ENCODE results near the gene MDM2. TPM values are rescaled to one million over a fixed set of nuclear protein-coding genes. Genes with fewer than 3 reads are reported as not detected.

The MDM2 gene
- total RNA-seq, 1 experiment from 2014 or later = 207 TPM

DNA sequence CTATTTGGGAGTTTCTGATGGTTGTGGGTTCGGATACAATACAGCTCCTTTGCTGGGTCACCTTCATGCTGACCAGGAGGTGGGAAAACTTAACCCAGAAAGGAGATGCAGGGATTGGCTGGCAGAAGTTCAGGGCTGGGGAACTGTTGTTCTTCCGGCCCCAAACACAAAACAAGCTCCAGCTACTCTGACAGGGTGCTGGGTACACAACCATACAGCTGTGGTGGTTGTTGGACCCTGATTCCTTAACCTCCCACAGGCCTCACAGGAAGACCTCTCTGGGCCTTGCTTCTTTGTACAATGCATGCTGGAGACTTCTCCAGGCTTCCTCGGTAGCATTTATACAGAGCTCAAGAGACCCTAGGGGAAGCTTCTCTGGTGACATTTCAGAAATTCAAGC is 77.4 kb downstream of the MDM2 start:
- Mint-ChIP-seq H3K36me3 (no peaks in the 10 kb centered on the region), H3K27me3 (ENCODE audit: low read depth) (no peaks in the 10 kb centered on the region), H3K4me1 (no peaks in the 10 kb centered on the region; the same call in 1 of the 2 replicates), H3K9me3 (peaks cover 6% of the 10 kb centered on the region), H3K4me3 (no peak overlapping the region), H3K27ac (no peak overlapping the region)
- CTCF ChIA-PET = no interaction called here
- POLR2A ChIA-PET = no interaction called here
- DNase-seq (ENCODE audit: low spot score) (no peak), ATAC-seq (no peak)
- TF ChIP-seq, protein P1, sequence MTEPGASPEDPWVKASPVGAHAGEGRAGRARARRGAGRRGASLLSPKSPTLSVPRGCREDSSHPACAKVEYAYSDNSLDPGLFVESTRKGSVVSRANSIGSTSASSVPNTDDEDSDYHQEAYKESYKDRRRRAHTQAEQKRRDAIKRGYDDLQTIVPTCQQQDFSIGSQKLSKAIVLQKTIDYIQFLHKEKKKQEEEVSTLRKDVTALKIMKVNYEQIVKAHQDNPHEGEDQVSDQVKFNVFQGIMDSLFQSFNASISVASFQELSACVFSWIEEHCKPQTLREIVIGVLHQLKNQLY (CRISPR knock-in tag; IDR thresholded peaks at IDR 0.05) = no peak
- TF ChIP-seq SMAD3 (CRISPR knock-in tag; IDR thresholded peaks at IDR 0.05; ENCODE audit: borderline replicate concordance) (no peak), FOXP1 (CRISPR knock-in tag; IDR thresholded peaks at IDR 0.05; ENCODE audit: borderline replicate concordance) (no peak), GTF2I (CRISPR knock-in tag; conservative IDR thresholded peaks at IDR 0.05) (no peak), ZNF138 (CRISPR knock-in tag; conservative IDR thresholded peaks at IDR 0.05) (no peak), ZNF423 (CRISPR knock-in tag; IDR thresholded peaks at IDR 0.05) (no peak), ZNF416 (CRISPR knock-in tag; IDR thresholded peaks at IDR 0.05) (no peak), CREB1 (CRISPR knock-in tag; IDR thresholded peaks at IDR 0.05) (no peak), NR3C1 (CRISPR knock-in tag; conservative IDR thresholded peaks at IDR 0.05; ENCODE audit: low read depth) (no peak), NR2C2 (CRISPR knock-in tag; IDR thresholded peaks at IDR 0.05) (no peak), ZBTB21 (CRISPR knock-in tag; IDR thresholded peaks at IDR 0.05; ENCODE audit: borderline replicate concordance) (no peak)
- TF ChIP-seq, protein P2, sequence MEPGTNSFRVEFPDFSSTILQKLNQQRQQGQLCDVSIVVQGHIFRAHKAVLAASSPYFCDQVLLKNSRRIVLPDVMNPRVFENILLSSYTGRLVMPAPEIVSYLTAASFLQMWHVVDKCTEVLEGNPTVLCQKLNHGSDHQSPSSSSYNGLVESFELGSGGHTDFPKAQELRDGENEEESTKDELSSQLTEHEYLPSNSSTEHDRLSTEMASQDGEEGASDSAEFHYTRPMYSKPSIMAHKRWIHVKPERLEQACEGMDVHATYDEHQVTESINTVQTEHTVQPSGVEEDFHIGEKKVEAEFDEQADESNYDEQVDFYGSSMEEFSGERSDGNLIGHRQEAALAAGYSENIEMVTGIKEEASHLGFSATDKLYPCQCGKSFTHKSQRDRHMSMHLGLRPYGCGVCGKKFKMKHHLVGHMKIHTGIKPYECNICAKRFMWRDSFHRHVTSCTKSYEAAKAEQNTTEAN (CRISPR knock-in tag; IDR thresholded peaks at IDR 0.05) = no peak
- TF ChIP-seq, protein P3, sequence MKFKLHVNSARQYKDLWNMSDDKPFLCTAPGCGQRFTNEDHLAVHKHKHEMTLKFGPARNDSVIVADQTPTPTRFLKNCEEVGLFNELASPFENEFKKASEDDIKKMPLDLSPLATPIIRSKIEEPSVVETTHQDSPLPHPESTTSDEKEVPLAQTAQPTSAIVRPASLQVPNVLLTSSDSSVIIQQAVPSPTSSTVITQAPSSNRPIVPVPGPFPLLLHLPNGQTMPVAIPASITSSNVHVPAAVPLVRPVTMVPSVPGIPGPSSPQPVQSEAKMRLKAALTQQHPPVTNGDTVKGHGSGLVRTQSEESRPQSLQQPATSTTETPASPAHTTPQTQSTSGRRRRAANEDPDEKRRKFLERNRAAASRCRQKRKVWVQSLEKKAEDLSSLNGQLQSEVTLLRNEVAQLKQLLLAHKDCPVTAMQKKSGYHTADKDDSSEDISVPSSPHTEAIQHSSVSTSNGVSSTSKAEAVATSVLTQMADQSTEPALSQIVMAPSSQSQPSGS (CRISPR knock-in tag; IDR thresholded peaks at IDR 0.05; ENCODE audit: borderline replicate concordance, low read depth) = no peak
- TF ChIP-seq, protein P4, sequence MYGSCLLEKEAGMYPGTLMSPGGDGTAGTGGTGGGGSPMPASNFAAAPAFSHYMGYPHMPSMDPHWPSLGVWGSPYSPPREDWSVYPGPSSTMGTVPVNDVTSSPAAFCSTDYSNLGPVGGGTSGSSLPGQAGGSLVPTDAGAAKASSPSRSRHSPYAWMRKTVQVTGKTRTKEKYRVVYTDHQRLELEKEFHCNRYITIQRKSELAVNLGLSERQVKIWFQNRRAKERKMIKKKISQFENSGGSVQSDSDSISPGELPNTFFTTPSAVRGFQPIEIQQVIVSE (CRISPR knock-in tag; IDR thresholded peaks at IDR 0.05; ENCODE audit: borderline replicate concordance) = no peak
- TF ChIP-seq, protein P5, sequence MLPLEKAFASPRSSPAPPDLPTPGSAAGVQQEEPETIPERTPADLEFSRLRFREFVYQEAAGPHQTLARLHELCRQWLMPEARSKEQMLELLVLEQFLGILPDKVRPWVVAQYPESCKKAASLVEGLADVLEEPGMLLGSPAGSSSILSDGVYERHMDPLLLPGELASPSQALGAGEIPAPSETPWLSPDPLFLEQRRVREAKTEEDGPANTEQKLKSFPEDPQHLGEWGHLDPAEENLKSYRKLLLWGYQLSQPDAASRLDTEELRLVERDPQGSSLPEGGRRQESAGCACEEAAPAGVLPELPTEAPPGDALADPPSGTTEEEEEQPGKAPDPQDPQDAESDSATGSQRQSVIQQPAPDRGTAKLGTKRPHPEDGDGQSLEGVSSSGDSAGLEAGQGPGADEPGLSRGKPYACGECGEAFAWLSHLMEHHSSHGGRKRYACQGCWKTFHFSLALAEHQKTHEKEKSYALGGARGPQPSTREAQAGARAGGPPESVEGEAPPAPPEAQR (CRISPR knock-in tag; IDR thresholded peaks at IDR 0.05) = no peak
- TF ChIP-seq, protein P6, sequence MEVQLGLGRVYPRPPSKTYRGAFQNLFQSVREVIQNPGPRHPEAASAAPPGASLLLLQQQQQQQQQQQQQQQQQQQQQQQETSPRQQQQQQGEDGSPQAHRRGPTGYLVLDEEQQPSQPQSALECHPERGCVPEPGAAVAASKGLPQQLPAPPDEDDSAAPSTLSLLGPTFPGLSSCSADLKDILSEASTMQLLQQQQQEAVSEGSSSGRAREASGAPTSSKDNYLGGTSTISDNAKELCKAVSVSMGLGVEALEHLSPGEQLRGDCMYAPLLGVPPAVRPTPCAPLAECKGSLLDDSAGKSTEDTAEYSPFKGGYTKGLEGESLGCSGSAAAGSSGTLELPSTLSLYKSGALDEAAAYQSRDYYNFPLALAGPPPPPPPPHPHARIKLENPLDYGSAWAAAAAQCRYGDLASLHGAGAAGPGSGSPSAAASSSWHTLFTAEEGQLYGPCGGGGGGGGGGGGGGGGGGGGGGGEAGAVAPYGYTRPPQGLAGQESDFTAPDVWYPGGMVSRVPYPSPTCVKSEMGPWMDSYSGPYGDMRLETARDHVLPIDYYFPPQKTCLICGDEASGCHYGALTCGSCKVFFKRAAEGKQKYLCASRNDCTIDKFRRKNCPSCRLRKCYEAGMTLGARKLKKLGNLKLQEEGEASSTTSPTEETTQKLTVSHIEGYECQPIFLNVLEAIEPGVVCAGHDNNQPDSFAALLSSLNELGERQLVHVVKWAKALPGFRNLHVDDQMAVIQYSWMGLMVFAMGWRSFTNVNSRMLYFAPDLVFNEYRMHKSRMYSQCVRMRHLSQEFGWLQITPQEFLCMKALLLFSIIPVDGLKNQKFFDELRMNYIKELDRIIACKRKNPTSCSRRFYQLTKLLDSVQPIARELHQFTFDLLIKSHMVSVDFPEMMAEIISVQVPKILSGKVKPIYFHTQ (CRISPR knock-in tag; IDR thresholded peaks at IDR 0.05) = no peak
